ENCODE data around the gene ZC3H4.

Gene ZC3H4

DNA sequence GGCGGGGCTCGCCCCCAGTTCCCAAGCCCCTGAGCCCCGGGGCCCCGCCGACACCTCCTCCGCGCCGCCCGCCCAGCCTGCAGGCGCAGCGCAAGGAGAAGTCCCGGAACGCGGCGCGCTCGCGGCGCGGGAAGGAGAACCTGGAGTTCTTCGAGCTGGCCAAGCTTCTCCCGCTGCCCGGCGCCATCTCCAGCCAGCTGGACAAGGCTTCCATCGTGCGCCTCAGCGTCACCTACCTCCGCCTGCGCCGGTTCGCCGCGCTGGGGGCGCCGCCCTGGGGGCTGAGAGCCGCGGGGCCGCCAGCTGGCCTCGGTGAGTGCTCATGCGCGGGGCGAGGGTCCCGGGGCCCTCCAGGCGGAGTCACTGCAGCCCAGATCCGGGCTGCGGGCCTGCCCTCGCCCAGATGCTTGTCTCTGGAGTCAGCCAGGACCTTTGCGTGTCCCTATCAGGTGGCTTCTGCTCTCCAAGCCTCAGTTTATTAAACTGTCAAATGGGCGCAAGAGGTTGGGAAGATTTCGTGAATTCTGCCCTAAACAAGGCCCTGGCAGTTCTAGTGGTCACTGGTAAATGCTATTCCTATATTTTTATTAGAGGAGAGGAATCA lies 91.9 kb downstream of the ZC3H4 start:
- DNase-seq (ENCODE audit: low read depth, low spot score) = no peak

DNA sequence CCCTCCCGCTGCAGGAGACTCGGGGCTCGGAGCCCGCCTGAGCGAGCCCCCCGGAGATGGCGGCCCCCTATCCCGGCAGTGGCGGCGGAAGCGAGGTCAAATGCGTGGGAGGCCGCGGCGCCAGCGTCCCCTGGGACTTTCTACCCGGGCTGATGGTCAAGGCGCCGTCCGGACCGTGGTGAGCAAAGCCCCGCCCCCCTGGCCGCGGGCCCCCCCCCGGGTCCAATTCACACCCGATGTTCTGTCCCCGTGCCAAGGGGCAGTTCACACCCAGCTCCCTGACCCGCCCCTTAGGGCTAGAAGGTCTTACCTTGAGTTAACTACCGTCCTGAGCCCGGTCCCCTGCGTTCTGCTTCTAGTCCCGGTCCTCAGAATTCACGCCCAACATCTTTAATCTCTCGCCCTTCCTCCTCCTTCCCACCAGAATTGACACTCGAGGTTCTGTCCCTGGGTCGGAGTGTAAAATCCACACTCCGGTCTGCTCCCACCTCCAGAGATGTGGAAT lies 92.5 kb downstream of the ZC3H4 start:
- no peak for DNase-seq (ENCODE audit: low read depth, low spot score)

DNA sequence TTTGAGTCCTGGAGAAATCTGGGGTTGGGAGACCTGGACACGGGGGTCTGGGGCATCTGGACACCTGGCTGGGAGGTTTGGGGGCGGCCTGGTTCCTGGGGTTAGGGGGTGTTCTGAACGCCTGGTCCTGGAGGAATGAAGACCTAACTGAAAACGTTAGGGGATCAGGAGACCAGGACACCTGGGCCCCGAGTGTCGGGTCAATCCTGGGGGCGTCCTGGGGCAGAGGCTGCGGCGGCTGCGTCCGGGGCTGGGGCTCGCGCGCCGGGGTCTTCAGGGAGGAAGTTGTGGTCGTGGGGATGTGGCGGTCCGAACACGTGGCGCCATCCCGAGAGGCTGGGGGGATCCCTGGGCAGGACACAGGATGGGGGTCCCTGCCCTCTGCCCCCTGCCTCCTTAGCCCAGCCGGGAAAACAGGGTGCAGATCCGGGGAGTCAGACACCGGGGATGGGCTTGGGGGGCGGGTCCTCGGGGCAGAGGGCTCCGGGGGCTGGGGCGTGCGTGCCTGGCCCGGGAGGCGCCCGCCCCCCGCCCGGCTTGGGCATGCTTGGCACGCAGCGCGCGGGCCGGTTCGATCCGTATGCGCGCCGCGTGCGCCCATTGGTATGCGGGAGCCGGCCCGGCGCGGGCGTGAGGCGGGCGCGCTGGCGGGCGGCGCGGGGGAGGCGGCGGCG lies 93.3 kb downstream of the ZC3H4 start:
- DNase-seq (ENCODE audit: low read depth, low spot score) = no peak

DNA sequence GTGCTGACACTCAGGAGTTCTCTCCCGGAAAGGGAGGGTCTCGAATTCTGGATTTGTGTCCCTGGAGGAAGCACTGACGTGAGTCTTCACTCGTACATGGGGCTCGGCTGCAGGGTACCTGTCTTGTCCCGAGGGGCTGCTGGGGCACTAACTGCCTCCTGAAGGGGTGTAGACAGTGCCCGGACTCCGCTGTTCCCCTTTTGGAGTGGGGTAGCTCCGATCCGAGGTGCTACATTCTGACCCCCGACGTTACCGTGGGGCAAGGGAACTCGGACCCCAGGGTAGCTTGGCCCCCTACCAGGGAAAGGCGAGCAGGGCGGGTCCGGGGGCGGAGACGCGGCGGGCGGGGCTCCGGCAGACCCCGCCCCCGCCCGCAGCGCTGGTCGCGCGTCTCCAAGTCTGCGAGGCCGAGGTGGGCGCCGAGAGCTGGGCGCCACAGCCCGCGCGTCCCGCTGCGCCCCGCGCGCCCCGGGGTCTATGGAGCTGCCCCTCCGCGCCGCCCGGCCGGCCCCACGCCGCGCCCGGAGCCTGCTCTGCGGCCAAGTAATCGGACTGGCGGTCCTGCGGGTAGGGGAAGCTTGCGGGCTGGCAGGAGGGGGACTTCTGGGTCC lies 94.0 kb downstream of the ZC3H4 start, which contains the start of gene NPAS1:
TSS of gene NPAS1 (plus strand) at position 407 of the 611 bp plus-strand sequence. CDS start 1,211 bp downstream, outside the sequence.
- no peak for DNase-seq (ENCODE audit: low read depth, low spot score)

DNA sequence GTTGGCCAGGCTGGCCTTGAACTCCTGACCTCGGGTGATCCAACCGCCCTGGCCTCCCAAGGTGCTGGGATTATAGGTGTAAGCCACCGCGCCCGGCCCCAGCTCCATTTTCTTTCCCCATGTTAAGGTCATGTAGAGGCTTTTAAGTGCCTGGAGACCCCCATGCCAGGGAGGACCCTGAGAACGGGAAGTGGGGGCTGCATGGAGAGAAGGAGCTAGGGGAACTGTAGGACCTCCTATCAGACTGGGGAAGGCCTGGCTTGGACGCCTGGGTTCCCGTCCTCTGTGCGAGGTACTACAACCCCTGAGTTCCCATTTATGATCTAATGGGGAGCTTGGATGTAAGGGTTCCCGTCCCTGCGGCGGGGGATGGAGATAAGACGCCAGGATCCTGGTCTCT lies 94.7 kb downstream of the ZC3H4 start:
- DNase-seq (ENCODE audit: low read depth, low spot score) = no peak

Data from activated CD4-positive, CD25-positive, alpha-beta regulatory T cell treated with anti-CD3 and anti-CD28 coated beads, Interleukin-2, amount 50 U/mL, for 16 hours (primary cell).